ENCODE data around the gene MRPL54.

The MRPL54 gene

DNA sequence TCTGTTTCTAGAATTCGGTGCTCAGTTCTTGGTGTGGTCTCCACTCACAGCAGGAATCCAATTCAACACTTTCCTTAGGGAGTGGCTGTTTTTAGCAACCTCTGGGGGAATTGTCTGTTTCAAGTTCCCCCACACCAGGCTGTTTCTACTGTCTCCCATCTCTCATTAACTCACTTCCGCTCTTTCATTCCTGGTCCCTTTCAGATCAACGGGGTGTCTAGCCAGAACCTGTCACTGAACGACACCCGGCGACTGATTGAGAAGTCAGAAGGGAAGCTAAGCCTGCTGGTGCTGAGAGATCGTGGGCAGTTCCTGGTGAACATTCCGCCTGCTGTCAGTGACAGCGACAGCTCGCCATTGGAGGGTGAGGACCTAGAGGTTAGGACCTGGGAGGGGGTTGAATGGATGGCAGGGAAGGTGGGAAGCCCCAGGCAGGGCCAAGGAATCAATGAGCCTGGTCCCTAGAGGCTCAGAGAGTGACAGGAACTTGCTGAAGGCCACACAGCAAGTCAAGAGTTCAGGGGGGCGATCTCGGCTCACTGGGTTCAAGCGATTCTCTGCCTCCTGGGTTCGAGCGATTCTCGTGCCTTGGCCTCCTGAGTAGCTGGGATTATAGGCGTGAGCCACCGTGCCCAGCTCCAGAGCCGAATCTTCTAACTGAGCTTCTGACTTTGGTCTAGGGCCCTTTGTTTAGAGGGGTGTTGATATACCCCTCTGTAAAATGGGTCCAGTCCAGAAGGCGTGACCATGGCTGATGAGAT, 28.8 kb upstream of the MRPL54 start:
- H3K36me3 Mint-ChIP-seq = no peaks in the 10 kb centered on the region
- no peak overlapping the region for H3K27ac Mint-ChIP-seq
- no peak overlapping the region for H3K4me3 Mint-ChIP-seq
- ATAC-seq = no peak
- H3K4me1 Mint-ChIP-seq = no peaks in the 10 kb centered on the region
- no peaks in the 10 kb centered on the region for H3K9me3 Mint-ChIP-seq
- H3K27me3 Mint-ChIP-seq = peaks cover 29% of the 10 kb centered on the region

- no peak for ATAC-seq
- Mint-ChIP-seq H3K27me3 (peaks cover 34% of the 10 kb centered on the region), H3K27ac (no peak overlapping the region), H3K4me1 (no peaks in the 10 kb centered on the region), H3K36me3 (no peaks in the 10 kb centered on the region), H3K9me3 (no peaks in the 10 kb centered on the region), H3K4me3 (no peak overlapping the region)
Observed at GRCh38 chr19:3734310-3734600, 28.2 kb upstream of the MRPL54 start.

DNA sequence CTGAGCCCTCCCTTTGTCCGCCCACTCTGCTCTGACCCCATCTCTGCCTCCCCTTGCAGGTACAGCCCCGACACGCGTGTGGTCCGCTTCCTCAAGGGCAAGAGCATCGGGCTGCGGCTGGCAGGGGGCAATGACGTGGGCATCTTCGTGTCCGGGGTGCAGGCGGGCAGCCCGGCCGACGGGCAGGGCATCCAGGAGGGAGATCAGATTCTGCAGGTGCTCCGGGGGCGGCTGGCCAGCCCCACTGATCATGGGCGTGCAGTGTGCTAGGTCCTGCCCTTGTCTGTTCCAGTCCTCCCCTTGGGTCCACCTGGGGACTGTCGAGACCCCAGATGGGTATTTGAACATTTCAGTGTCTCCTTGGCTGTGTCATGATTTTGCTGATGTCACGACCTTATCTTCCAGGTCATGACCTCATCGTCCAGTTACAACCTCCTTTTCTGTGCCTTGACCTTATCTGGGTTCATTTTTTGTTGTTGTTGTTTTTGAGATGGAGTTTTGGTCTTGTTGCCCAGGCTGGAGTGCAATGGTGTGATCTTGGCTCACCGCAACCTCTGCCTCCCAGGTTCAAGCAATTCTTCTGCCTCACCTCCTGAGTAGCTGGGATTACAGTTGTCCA, 26.3 kb upstream of the MRPL54 start:
- H3K27me3 Mint-ChIP-seq = peaks cover 34% of the 10 kb centered on the region

GRCh38 chr19:3737487-3738205, 24.8 kb upstream of the MRPL54 start:
- Mint-ChIP-seq H3K36me3 (no peaks in the 10 kb centered on the region), H3K4me1 (no peaks in the 10 kb centered on the region), H3K4me3 (no peak overlapping the region), H3K9me3 (no peaks in the 10 kb centered on the region), H3K27ac (no peak overlapping the region), H3K27me3 (peaks cover 34% of the 10 kb centered on the region)
- no peak for ATAC-seq

More for the DNA sequence above, 26.3 kb upstream of the MRPL54 start:
- Mint-ChIP-seq H3K9me3 (no peaks in the 10 kb centered on the region), H3K36me3 (no peaks in the 10 kb centered on the region), H3K4me1 (no peaks in the 10 kb centered on the region), H3K4me3 (no peak overlapping the region), H3K27ac (no peak overlapping the region)
- ATAC-seq = no peak

DNA sequence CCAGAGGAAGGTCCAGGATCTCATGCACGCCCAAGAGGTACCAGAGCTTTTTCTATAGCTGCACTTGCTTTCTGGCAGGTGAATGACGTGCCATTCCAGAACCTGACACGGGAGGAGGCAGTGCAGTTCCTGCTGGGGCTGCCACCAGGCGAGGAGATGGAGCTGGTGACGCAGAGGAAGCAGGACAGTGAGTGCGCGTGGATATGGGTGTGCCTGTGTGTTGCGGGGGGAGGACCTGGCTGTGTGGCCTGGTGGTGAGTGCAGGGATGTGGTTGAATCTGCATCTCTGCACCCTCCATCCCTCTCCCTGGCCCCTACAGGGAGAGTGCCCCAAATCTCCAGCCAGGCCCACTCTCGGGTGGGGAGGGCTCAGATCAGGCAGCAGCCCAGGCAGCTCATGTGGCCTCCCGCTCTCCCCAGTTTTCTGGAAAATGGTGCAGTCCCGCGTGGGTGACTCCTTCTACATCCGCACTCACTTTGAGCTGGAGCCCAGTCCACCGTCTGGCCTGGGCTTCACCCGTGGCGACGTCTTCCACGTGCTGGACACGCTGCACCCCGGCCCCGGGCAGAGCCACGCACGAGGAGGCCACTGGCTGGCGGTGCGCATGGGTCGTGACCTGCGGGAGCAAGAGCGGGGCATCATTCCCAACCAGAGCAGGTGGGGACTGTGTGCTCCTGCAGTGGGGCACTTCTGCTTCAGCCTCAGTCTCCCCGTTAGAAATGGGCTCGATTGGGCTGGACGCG, 23.8 kb upstream of the MRPL54 start:
- Mint-ChIP-seq H3K9me3 (no peaks in the 10 kb centered on the region), H3K27ac (no peak overlapping the region), H3K36me3 (no peaks in the 10 kb centered on the region), H3K4me1 (no peaks in the 10 kb centered on the region), H3K27me3 (peaks cover 34% of the 10 kb centered on the region), H3K4me3 (no peak overlapping the region)
- no peak for ATAC-seq

DNA sequence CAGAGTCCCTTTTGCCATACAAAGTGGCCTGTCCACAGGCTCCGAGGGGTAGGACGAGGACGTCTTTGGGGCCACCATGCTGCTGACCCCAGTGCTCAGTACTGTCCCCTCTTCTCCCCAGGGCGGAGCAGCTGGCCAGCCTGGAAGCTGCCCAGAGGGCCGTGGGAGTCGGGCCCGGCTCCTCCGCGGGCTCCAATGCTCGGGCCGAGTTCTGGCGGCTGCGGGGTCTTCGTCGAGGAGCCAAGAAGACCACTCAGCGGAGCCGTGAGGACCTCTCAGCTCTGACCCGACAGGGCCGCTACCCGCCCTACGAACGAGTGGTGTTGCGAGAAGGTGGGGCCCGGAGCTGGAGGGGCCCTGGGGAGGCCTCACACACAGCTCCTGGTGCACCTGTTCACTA, 22.1 kb upstream of the MRPL54 start:
- no peaks in the 10 kb centered on the region for H3K9me3 Mint-ChIP-seq
- no peaks in the 10 kb centered on the region for H3K4me1 Mint-ChIP-seq
- no peak for ATAC-seq
- H3K36me3 Mint-ChIP-seq = no peaks in the 10 kb centered on the region
- no peak overlapping the region for H3K27ac Mint-ChIP-seq
- peaks cover 32% of the 10 kb centered on the region for H3K27me3 Mint-ChIP-seq
- no peak overlapping the region for H3K4me3 Mint-ChIP-seq

DNA sequence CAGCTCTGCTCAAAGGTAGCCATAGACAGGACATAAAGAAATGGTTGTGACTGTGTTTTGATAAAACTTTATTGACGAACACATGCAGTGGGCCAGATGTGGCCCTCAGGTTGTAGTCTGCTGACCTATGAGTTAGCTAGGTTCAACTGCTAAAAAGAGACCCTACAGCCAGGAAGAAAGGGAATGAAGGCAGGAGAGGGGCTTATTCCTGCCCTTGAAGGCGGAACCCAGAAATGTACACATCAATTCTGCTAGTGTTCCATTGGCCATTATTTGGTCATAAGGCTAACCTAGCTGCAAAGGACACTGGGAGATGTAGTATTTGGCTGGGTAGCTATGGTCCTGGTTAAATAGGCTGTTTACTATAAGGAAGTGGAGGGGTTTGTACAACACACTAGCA, 19.0 kb upstream of the MRPL54 start:
- Mint-ChIP-seq H3K4me3 (no peak overlapping the region), H3K4me1 (no peaks in the 10 kb centered on the region), H3K27ac (no peak overlapping the region), H3K27me3 (peaks cover 14% of the 10 kb centered on the region), H3K9me3 (no peaks in the 10 kb centered on the region), H3K36me3 (no peaks in the 10 kb centered on the region)
- no peak for ATAC-seq

DNA sequence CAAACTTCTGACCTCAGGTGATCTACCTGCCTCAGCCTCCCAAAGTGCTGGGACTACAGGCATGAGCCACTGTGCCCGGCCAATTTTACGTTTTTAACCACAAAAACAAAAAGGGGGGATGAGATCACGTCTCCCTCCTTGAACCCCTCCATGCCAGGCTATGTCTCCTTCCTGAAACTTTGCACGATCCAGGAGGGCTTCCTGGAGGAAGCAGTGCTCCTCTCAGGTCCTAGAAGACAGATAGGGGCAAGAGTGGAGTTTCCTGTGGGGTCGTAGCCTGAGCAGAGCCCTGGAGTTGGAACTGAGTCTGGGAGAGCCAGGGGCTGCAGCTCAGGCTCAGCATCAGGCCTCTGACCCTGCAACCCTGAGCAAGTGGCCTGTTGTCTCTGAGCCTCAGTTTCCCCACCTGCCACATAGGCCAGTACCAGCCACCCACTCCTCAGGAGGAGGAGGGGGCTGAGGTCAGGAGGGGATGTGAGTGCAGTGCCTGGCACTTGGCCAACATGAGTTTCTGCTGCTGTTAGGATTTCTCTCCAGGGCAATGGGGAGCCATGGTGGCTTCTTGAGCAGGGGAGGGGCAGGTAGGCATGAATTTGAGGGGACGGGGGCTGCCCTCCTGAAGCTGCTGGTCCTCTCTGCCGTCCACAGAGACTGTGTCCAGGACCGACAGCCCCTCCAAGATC, 17.0 kb upstream of the MRPL54 start:
- Mint-ChIP-seq H3K9me3 (no peaks in the 10 kb centered on the region), H3K27me3 (peaks cover 7% of the 10 kb centered on the region), H3K36me3 (peaks cover 12% of the 10 kb centered on the region), H3K4me3 (no peak overlapping the region), H3K4me1 (no peaks in the 10 kb centered on the region), H3K27ac (no peak overlapping the region)
- no peak for ATAC-seq

- Mint-ChIP-seq H3K4me3 (no peak overlapping the region), H3K4me1 (no peaks in the 10 kb centered on the region), H3K36me3 (peaks cover 21% of the 10 kb centered on the region), H3K27me3 (peaks cover 7% of the 10 kb centered on the region), H3K9me3 (no peaks in the 10 kb centered on the region), H3K27ac (no peak overlapping the region)
- ATAC-seq = no peak
Observed at GRCh38 chr19:3746371-3747056, 16.0 kb upstream of the MRPL54 start.

DNA sequence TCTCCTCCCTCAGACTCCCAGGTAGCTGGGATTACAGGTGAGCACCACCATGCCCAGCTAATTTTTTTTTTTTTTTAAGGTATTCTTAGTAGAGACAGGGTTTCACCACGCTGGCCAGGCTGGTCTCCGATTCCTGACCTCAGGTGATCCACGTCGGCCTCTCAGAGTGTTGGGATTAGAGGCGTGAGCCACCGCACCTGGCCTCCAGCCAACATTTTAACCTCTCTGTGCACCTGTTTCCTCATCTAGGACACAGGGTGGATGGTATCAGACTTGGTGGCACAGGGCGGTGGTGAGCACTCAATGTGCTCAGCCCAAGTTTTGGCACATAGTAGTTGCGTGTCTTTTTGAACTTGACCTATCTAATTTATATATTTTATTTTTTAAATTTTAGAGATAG, 13.5 kb upstream of the MRPL54 start:
- no peaks in the 10 kb centered on the region for H3K9me3 Mint-ChIP-seq
- peaks cover 34% of the 10 kb centered on the region for H3K36me3 Mint-ChIP-seq
- H3K4me3 Mint-ChIP-seq = no peak overlapping the region
- ATAC-seq = no peak
- peaks cover 7% of the 10 kb centered on the region for H3K27me3 Mint-ChIP-seq
- no peaks in the 10 kb centered on the region for H3K4me1 Mint-ChIP-seq
- H3K27ac Mint-ChIP-seq = no peak overlapping the region

DNA sequence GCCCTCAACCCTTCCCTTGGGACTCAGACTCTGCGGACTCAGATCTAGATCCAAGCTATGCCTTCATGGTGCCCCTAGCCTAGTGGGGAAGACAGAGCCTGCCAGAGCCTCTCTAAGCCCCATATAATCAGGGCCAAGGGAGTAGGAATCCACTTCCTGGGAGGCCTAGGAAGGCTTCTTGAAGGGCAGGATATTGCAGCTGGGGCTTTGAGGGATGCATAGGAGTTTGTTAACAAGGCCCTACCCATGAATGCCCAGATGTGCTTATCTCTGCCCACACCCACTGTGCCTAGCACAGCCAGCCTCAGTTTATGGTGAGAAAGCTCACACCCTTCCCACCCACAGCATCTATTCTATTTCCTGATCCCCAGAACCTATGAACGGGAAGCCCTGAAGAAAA, 12.3 kb upstream of the MRPL54 start:
- no peak for ATAC-seq
- Mint-ChIP-seq H3K4me1 (peaks cover 7% of the 10 kb centered on the region), H3K9me3 (no peaks in the 10 kb centered on the region), H3K4me3 (no peak overlapping the region), H3K36me3 (peaks cover 44% of the 10 kb centered on the region), H3K27ac (no peak overlapping the region), H3K27me3 (peaks cover 7% of the 10 kb centered on the region)

- Mint-ChIP-seq H3K9me3 (no peaks in the 10 kb centered on the region), H3K4me3 (no peak overlapping the region), H3K27ac (no peak overlapping the region), H3K4me1 (peaks cover 14% of the 10 kb centered on the region), H3K36me3 (peaks cover 45% of the 10 kb centered on the region), H3K27me3 (peaks cover 5% of the 10 kb centered on the region)
- ATAC-seq = no peak
Observed at GRCh38 chr19:3751236-3751635, 11.2 kb upstream of the MRPL54 start.

GRCh38 chr19:3752492-3752891, 10.0 kb upstream of the MRPL54 start:
- Mint-ChIP-seq H3K4me1 (peaks cover 14% of the 10 kb centered on the region), H3K27me3 (no peaks in the 10 kb centered on the region), H3K4me3 (no peak overlapping the region), H3K36me3 (peaks cover 45% of the 10 kb centered on the region), H3K9me3 (no peaks in the 10 kb centered on the region), H3K27ac (no peak overlapping the region)
- ATAC-seq = no peak

DNA sequence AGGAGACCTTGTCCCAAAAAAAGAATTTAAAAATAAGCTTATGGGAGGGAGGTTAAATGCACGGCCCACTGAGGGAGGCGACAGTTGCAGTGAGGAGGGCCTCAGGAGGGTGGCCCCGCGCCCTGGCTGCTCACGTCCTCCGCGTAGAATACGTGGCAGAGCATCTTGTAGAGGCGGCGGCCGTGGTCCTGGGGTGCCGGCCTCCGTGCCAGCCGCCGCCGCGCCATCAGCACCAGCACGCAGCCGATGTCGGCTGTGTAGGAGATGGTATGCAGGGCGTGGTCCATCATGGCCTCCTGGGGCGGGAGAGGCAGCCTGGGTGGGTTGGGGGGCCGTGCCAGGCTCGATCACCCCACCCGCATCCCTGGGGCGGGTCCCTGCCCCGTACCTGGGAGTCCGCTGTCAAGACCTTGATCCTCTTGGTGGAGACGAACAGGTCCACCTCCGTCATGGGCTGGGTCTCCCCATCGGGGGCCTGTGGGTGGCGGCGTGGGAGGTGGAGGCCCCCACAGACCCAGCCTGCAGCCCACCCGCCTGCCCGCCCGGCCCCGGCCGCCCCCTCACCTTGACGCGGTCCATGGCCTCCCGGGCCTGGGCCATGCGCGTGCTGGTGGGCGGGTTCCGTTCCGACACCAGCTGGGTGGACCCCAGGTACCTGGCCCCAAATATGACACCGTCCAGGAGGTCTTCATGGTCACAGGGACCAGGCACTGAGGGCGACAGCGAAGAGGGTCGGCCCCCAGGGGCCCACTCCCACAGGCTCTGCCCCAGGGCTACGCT, 8.7 kb upstream of the MRPL54 start:
- ATAC-seq = peak; percentile 54
- Mint-ChIP-seq H3K36me3 (peaks cover 50% of the 10 kb centered on the region), H3K27me3 (no peaks in the 10 kb centered on the region), H3K4me1 (peaks cover 14% of the 10 kb centered on the region), H3K4me3 (no peak overlapping the region), H3K27ac (no peak overlapping the region), H3K9me3 (no peaks in the 10 kb centered on the region)
